HepG2 (cell line): ENCODE results near the gene THOC5. TPM values are rescaled to one million over a fixed set of nuclear protein-coding genes. Genes with fewer than 3 reads are reported as not detected.

Source experiments
- BCL6 ChIP-seq: IDR thresholded peaks from 2 replicates; pipeline ENCODE4 v1.6.1; 2016; ENCODE audit warnings: missing genetic modification reagents, missing compliant biosample characterization
- BORCS8-MEF2B ChIP-seq: sonication (generic); formaldehyde crosslinking; IDR thresholded peaks from 2 replicates; pipeline ENCODE4 v1.8.0; 2022; ENCODE audit warnings: mild to moderate bottlenecking, missing genetic modification reagents
- CEBPG ChIP-seq: IDR thresholded peaks from 2 replicates; pipeline ENCODE4 v1.6.1; 2016
- EP300 ChIP-seq, 3 experiments: sonication (generic) in 1 of 3; formaldehyde crosslinking in 1 of 3; IDR thresholded peaks; 2 replicates each; pipeline versions ENCODE4 v1.5.1 to v1.6.1; 2011 to 2020; ENCODE audit warnings: low read depth in 2 of 3, low read length in 2 of 3, borderline replicate concordance in 1 of 3, improper control_type of control experiment in 1 of 3, mild to moderate bottlenecking in 1 of 3, missing genetic modification reagents in 1 of 3, moderate library complexity in 1 of 3
- ESRRA ChIP-seq: sonication (generic); formaldehyde crosslinking; IDR thresholded peaks from 2 replicates; pipeline ENCODE4 v1.5.1; 2020; ENCODE audit warnings: mild to moderate bottlenecking, low read depth, missing genetic modification reagents
- HOXA3 ChIP-seq: sonication (generic); formaldehyde crosslinking; IDR thresholded peaks from 2 replicates; pipeline ENCODE4 v1.5.0; 2020; ENCODE audit warnings: missing genetic modification reagents
- JUNB ChIP-seq: sonication (generic); formaldehyde crosslinking; IDR thresholded peaks from 2 replicates; pipeline ENCODE4 v1.8.0; 2022; ENCODE audit warnings: missing genetic modification reagents, mild to moderate bottlenecking, borderline replicate concordance
- KAT8 ChIP-seq: IDR thresholded peaks from 2 replicates; pipeline ENCODE4 v1.6.1; 2016; ENCODE audit warnings: missing genetic modification reagents, missing compliant biosample characterization
- KDM1A ChIP-seq: IDR thresholded peaks from 2 replicates; pipeline ENCODE4 v1.6.1; 2016; ENCODE audit warnings: missing compliant biosample characterization
- LCORL ChIP-seq, 2 experiments: fragments of 450-650 bp in 1 of 2; sonication (generic) in 1 of 2; formaldehyde crosslinking in 1 of 2; IDR thresholded peaks; 2 replicates each; pipeline versions ENCODE4 v1.5.0 to v1.6.1; 2017 to 2020; ENCODE audit warnings: antibody characterized with exemption in 1 of 2, missing genetic modification reagents in 1 of 2
- PHF21A ChIP-seq: sonication (generic); formaldehyde crosslinking; IDR thresholded peaks from 2 replicates; pipeline ENCODE4 v1.5.0; 2020; ENCODE audit warnings: mild to moderate bottlenecking, missing genetic modification reagents
- RXRA ChIP-seq: sonication (generic); formaldehyde crosslinking; IDR thresholded peaks from 2 replicates; pipeline ENCODE4 v1.5.1; 2020; ENCODE audit warnings: missing genetic modification reagents
- SOX6 ChIP-seq, 2 experiments: fragments of 450-650 bp in 1 of 2; sonication (generic) in 1 of 2; formaldehyde crosslinking in 1 of 2; IDR thresholded peaks; 2 replicates each; pipeline versions ENCODE4 v1.4.0 to v1.6.1; 2017 to 2020; ENCODE audit warnings: antibody characterized with exemption in 1 of 2, mild to moderate bottlenecking in 1 of 2, missing genetic modification reagents in 1 of 2
- YEATS4 ChIP-seq: sonication (generic); formaldehyde crosslinking; IDR thresholded peaks from 2 replicates; pipeline ENCODE4 v1.4.0; 2020; ENCODE audit warnings: missing genetic modification reagents, borderline replicate concordance
- ZBTB38 ChIP-seq: sonication (generic); formaldehyde crosslinking; IDR thresholded peaks from 2 replicates; pipeline ENCODE4 v1.5.1; 2020; ENCODE audit warnings: mild to moderate bottlenecking, missing genetic modification reagents
- ZBTB7B ChIP-seq: sonication (generic); formaldehyde crosslinking; IDR thresholded peaks from 2 replicates; pipeline ENCODE4 v1.4.0; 2020; ENCODE audit warnings: missing genetic modification reagents
- ZMYM4 ChIP-seq: sonication (generic); formaldehyde crosslinking; IDR thresholded peaks from 2 replicates; pipeline ENCODE4 v1.8.1; 2023; ENCODE audit warnings: mild to moderate bottlenecking, missing genetic modification reagents
- ZNF326 ChIP-seq: sonication (generic); formaldehyde crosslinking; IDR thresholded peaks from 2 replicates; pipeline ENCODE4 v1.4.0; 2020; ENCODE audit warnings: missing genetic modification reagents, borderline replicate concordance
- ZNF546 ChIP-seq: sonication (generic); formaldehyde crosslinking; conservative IDR thresholded peaks from 2 replicates; pipeline ENCODE4 v1.8.1; 2023; ENCODE audit warnings: mild to moderate bottlenecking, missing genetic modification reagents
- ZNF746 ChIP-seq: sonication (generic); formaldehyde crosslinking; IDR thresholded peaks from 2 replicates; pipeline ENCODE4 v1.8.0; 2022; ENCODE audit warnings: mild to moderate bottlenecking, missing genetic modification reagents
- polyA plus RNA-seq, 8 experiments: library from polyadenylated mRNA; depleted of rRNA in 3 of 8; stranded (reverse) in 7 of 8; unstranded in 1 of 8; fragments of >200 nt; fragmentation: Illumina TruSeq in 4 of 8; extraction: Trizol in 4 of 8; gene quantifications; 2 replicates each; pipeline versions ENCODE4 v1.2.1 to v1.2.3, GENCODE V29; 2011 to 2016; ENCODE audit warnings: low read depth in 4 of 8, missing spikeins in 1 of 8, mixed read lengths in 1 of 8; ENCODE audit not compliant: insufficient read depth in 1 of 8
- total RNA-seq, 5 experiments: library from RNA; depleted of rRNA; stranded (reverse); fragments of >200 nt; fragmentation: Illumina TruSeq; extraction: Trizol; gene quantifications; 2 replicates each; pipeline ENCODE4 v1.2.3, GENCODE V29; 2016; ENCODE audit warnings: low read depth in 1 of 5
- TF ChIP-seq, protein P1 (sequence below): sonication (generic); formaldehyde crosslinking; IDR thresholded peaks from 2 replicates; pipeline ENCODE4 v1.4.0; 2020; ENCODE audit warnings: missing genetic modification reagents
- TF ChIP-seq, protein P2 (sequence below): sonication (generic); formaldehyde crosslinking; IDR thresholded peaks from 2 replicates; pipeline ENCODE4 v1.5.1; 2020; ENCODE audit warnings: missing genetic modification reagents, mild to moderate bottlenecking, borderline replicate concordance
- TF ChIP-seq, protein P3 (sequence below): sonication (generic); IDR thresholded peaks from 2 replicates; pipeline ENCODE4 v1.6.1; 2016; ENCODE audit warnings: low read depth, borderline replicate concordance

The THOC5 gene
- total and polyA plus RNA-seq, 2 of the 13 experiments (the other 11 are each of a cell fraction or from before 2014, with no cell fraction given): 45.8 to 46.7 TPM

DNA sequence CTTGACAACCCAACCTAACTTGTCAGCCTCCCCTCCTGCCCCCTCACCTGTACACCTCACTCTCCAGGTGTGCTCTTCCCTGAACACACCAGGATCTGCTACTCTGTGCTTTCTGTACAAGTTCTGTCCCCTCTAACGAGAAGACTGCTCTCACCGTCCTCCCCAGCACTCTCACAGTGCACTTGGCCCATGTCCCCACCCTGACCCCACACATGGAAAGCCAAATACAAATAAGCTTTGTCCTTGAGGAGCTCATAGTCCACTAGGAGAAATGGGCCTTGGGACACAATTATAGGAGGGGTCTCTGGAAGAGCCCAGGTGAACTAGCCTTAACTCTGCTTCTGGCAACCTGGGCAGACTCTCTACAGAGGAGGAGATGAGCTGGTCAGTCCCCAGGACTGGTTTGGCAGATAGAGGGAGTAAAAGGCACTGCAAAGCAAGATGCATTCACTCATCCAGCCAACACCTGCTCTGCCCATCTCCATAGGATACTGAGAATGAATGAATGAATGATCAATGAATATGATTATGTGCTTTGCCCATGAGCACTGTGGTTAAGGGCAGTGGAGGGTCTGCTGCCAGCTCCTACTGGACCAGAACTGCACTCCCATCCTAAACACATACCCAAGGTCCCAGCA lies 17.5 kb upstream of the THOC5 start (continued):
- TF ChIP-seq EP300 (IDR thresholded peaks at IDR 0.05; ENCODE audit: low read depth in 2 of 2, low read length in 2 of 2): peak in 1 of 2 experiments; percentile 66; a peak in 1 of 4 replicates
- peak; percentile 55; the same call in 1 of the 2 replicates for TF ChIP-seq EP300 (CRISPR knock-in tag; IDR thresholded peaks at IDR 0.05; ENCODE audit: borderline replicate concordance)
- TF ChIP-seq SOX6 (IDR thresholded peaks at IDR 0.05): no peak
- TF ChIP-seq SOX6 (CRISPR knock-in tag; IDR thresholded peaks at IDR 0.05): peak; percentile 55
- TF ChIP-seq, protein P1, sequence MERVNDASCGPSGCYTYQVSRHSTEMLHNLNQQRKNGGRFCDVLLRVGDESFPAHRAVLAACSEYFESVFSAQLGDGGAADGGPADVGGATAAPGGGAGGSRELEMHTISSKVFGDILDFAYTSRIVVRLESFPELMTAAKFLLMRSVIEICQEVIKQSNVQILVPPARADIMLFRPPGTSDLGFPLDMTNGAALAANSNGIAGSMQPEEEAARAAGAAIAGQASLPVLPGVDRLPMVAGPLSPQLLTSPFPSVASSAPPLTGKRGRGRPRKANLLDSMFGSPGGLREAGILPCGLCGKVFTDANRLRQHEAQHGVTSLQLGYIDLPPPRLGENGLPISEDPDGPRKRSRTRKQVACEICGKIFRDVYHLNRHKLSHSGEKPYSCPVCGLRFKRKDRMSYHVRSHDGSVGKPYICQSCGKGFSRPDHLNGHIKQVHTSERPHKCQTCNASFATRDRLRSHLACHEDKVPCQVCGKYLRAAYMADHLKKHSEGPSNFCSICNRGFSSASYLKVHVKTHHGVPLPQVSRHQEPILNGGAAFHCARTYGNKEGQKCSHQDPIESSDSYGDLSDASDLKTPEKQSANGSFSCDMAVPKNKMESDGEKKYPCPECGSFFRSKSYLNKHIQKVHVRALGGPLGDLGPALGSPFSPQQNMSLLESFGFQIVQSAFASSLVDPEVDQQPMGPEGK (CRISPR knock-in tag): peak; percentile 79; the same call in 1 of the 2 replicates
- peak; percentile 82 for TF ChIP-seq ESRRA
- no peak for TF ChIP-seq LCORL (IDR thresholded peaks at IDR 0.05)
- peak; percentile 70 for TF ChIP-seq LCORL (CRISPR knock-in tag; IDR thresholded peaks at IDR 0.05)
- 0 out of 2 replicates have a peak, but pooled peaks have one; percentile 22 for TF ChIP-seq JUNB
- TF ChIP-seq ZMYM4 (CRISPR knock-in tag): peak; percentile 18; the same call in 1 of the 2 replicates
- peak; percentile 88 for TF ChIP-seq BCL6
- TF ChIP-seq HOXA3 (CRISPR knock-in tag): peak; percentile 39; the same call in 1 of the 2 replicates
- peak; percentile 34; the same call in 1 of the 2 replicates for TF ChIP-seq ZBTB7B (CRISPR knock-in tag)
- TF ChIP-seq RXRA (CRISPR knock-in tag): peak; percentile 97
- TF ChIP-seq PHF21A: 0 out of 2 replicates have a peak, but pooled peaks have one; percentile 54
- TF ChIP-seq, protein P2, sequence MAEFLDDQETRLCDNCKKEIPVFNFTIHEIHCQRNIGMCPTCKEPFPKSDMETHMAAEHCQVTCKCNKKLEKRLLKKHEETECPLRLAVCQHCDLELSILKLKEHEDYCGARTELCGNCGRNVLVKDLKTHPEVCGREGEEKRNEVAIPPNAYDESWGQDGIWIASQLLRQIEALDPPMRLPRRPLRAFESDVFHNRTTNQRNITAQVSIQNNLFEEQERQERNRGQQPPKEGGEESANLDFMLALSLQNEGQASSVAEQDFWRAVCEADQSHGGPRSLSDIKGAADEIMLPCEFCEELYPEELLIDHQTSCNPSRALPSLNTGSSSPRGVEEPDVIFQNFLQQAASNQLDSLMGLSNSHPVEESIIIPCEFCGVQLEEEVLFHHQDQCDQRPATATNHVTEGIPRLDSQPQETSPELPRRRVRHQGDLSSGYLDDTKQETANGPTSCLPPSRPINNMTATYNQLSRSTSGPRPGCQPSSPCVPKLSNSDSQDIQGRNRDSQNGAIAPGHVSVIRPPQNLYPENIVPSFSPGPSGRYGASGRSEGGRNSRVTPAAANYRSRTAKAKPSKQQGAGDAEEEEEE (CRISPR knock-in tag): no peak
- no peak for TF ChIP-seq YEATS4 (CRISPR knock-in tag)
- no peak for TF ChIP-seq ZNF746 (CRISPR knock-in tag)
- TF ChIP-seq, protein P3, sequence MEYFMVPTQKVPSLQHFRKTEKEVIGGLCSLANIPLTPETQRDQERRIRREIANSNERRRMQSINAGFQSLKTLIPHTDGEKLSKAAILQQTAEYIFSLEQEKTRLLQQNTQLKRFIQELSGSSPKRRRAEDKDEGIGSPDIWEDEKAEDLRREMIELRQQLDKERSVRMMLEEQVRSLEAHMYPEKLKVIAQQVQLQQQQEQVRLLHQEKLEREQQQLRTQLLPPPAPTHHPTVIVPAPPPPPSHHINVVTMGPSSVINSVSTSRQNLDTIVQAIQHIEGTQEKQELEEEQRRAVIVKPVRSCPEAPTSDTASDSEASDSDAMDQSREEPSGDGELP: peak; percentile 23; the same call in 1 of the 2 replicates
- 0 out of 2 replicates have a peak, but pooled peaks have one; percentile 53 for TF ChIP-seq KDM1A (CRISPR knock-in tag)
- 0 out of 2 replicates have a peak, but pooled peaks have one; percentile 31 for TF ChIP-seq KAT8 (CRISPR knock-in tag)
- TF ChIP-seq ZBTB38 (CRISPR knock-in tag): 0 out of 2 replicates have a peak, but pooled peaks have one; percentile 23
- TF ChIP-seq ZNF326 (CRISPR knock-in tag): 0 out of 2 replicates have a peak, but pooled peaks have one; percentile 29
- TF ChIP-seq ZNF546: no peak
- TF ChIP-seq BORCS8-MEF2B: 0 out of 2 replicates have a peak, but pooled peaks have one; percentile 27
- peak; percentile 21; the same call in 1 of the 2 replicates for TF ChIP-seq CEBPG (CRISPR knock-in tag)
